HK-2 (cell line): ENCODE results near the gene USP13.

Experiments used
- DNase-seq: peaks from one replicate; pipeline ENCODE4 v3.0.0-alpha.2; 2018; ENCODE audit not compliant: unreplicated experiment

USP13 gene

DNA sequence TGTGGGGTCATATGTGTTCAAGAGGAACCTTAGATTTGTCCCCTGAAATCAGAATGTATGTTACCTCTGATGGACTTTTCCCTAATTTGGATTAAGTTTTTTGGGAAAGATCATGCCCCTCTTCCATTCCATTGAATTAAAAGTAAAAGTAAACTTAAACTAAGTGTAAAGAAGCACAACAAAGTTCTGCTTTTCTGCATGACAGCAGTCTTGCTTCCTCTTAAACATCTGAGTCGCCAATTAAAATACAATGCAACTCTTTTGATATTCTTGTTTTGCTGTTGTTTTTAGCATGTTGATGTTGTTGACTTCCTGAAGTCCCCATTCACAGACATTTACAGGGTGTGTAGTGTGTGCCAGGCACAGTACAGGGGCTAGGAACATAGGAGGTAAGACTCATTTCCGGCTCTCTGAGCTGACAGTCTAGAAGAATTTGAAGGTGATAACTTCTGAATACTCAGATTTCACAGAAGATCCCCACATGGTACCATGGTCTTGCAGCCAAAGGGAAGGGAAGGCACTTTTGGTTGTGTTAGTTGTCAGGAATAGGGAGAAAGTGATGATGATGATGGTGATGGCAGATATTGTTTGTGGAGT lies 45.0 kb downstream of the USP13 start:
- no peak for DNase-seq

DNA sequence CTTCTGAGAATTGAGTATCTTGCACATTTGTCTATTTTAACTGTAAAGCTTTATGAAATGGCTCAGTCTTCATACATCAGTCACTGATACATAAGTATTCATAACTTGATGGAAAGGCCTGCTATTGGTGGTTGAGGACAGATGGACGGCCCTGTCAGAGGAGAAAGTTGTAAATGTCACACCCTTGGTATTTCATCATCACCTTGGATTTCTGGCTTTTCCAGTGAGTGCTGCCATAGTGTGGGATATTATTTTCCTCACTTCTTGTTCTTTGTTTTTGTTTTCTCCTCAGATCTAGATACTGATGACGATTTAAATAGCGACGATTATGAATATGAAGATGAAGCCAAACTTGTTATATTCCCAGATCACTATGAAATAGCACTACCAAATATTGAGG lies 47.9 kb downstream of the USP13 start:
- DNase-seq: no peak

DNA sequence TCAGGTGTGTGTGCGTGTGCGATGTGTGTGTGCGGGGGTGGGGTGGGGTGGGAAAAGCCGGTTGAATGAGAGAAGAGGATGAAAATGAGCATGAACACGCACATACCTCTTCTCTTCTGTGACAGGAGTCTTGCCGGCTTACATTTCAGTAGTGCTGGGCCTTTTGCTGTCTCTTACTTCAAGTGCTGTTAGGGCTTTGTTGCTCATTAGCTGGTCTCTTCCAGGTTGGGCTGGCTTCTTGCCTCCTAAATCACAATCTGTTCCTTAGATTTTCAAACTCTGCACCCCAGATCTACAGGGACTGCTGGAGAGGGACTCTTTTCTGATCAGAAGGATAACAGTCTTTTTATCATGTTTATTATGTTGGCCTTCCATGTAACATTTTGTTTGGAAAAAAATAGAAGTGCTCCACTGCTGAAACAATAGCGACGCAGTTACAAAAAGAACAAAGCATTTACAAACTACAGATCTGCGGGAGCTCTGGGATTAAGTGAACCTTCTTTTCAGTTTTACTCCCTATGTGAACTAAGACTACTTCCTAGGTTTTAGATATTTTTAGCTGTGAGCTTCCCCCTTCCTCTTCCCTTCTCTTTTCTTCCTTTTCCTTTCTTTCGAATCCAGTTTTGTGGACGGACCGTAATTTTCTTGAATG lies 48.5 kb downstream of the USP13 start:
- no peak for DNase-seq

DNA sequence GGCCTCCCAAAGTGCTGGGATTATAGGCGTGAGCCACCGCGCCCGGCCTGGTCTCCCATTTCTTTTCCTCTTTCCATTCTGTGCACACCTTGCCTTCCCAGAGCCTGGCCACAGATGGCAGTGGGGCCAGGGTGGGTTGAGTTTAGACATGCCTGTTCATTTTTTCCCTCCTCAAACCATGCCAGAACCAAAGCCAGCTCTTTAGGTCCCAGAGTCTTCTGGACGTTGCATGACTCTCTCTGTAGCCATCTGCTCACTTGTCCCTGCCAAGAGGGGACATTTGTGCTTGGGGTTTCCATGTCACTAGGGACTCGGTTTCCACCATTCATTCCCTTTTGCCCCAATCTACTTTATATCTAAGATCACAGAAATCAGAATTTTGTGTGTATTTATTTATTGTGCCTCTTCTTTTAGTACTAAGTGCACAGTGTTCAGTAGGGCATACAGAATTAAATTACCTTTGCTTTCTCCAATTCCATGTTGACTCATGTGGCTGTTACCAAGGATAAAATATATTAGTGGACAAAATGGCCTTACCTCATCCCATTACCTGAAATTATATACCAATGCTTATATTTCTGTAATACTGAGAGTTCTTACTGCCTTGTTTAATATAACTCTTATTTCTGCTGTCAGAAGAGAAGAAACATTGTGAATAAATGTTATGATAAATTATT lies 49.6 kb downstream of the USP13 start:
- no peak for DNase-seq

DNA sequence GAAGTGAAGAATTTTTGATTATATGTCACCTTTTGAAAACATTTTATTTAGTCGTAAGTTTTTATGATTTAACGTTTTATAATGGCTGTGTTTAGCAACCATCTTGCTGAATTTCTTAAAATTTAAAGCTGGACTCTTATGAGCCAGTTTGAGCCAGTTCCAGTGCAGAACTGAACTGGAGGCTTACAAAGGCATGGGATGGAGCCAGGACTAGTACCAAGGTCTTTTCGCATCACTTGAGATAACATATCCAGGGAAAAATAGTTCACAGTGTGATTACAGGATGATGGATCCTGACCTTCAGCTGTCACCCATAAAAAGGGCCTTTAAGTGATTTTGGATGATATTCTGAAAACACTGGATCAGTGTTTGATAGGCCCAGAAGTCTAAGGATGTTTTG lies 51.0 kb downstream of the USP13 start:
- no peak for DNase-seq

DNA sequence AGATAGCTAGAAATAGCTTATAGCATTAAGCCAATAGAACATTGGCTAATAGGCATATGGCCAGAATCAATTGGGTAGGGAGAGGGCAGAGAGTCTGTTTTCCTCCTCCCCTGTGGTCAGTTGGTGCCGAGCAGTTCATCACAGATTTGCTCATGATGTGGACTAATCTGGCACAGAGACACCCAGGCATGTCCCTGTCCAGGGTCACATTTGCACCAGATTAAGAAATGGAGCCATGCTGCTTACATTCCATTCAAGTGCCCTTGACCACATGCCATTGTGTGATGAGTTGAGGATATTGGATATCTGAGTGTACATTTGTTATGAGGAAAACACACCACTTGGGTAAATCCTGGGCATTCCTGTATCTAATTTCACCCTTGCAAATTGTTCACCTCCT lies 53.4 kb downstream of the USP13 start:
- no peak for DNase-seq

DNA sequence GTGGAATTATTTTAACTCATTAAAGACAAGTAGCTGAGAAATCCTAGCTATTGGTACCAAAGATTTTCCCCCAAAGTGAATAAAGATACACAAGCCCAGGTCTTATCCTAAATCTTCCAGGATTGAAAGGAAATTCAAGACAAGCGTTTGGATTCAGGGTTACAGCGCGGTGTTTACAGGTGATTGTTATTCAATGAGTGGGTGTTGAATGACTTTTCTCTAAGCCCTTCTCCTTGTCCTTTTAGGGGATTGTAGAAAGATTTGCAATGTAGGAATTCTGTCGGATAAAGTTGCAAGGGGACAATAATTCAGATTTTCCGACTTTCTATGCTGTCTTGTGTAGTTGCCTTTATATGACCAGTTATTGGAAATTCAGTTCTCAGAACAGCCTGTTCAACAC lies 57.2 kb downstream of the USP13 start:
- no peak for DNase-seq

DNA sequence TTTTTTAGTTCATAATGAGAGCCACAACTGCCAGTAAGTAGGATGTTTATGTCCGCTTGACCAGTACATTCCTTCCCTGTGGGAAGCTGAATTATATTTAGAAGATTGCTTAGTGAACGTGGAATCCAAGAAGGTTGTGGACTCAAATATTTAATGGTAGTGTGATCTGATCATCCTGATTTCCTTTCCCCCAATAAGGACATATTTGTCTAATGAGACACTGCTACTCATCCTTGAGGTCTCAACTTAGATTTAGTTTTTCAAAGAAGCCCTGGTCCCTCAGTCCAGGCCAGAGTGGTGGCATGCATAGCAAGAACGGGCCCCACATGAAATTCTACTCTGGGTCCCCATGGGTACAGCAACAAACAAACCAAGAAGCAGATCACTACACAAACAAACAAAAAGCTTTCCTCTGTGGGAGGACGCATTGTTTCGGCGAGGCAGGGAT lies 60.8 kb downstream of the USP13 start:
- DNase-seq: no peak

DNA sequence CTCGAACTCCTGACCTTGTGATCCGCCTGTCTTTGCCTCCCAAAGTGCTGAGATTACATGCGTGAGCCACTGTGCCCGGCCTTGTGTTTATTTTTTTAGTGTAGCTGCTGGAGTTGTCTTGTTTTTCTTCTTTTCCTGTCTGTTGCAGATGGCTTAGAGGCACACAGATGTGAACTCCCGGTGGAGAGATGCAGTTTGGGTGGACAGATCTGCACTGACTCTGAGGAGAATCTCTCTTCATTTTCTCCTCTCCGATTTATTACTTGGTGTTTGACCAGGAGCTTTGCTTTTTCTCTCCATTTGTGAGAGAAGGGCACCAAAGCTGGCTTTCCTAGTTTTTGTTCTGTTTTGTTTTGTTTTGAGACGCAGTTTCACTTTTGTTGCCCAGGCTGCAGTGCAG lies 62.7 kb downstream of the USP13 start:
- no peak for DNase-seq

DNA sequence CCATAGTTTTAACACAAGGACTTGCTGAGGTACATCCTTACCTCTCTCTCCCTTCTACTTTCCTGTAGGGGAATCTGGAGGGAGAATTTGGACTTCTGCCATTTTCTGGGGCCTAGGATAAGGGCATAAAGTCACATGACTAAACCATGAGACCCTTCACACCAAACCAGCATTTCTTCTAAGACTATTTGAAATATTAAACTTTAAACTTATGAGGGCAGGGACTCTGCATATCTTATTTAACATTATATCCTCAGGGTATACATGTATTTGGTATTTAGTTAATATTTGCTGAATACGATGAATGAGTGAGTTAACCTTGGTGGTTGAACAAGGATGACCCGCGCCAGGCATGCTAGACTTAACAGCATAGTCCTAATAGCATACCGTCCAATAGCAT lies 63.4 kb downstream of the USP13 start:
- peak; percentile 41 for DNase-seq

DNA sequence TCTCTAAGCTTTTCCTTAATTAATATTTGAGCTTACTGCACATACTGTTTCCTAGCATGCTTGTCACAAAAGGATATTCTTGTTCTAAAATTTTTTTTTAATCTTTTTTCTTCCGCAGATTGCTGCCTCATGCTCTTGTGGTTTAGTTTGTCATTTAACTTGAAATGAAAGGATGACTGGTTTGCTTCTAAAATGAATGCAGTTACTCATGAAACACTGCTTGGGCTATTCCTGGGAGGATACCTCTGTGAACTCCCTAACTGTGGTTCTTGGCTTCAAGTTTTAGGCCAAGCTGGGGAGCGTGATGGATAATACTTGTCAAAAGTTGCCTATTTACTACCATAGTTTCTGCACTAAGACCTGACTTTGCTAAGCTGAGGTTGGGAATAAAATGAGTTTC lies 64.0 kb downstream of the USP13 start:
- peak; percentile 38 for DNase-seq

DNA sequence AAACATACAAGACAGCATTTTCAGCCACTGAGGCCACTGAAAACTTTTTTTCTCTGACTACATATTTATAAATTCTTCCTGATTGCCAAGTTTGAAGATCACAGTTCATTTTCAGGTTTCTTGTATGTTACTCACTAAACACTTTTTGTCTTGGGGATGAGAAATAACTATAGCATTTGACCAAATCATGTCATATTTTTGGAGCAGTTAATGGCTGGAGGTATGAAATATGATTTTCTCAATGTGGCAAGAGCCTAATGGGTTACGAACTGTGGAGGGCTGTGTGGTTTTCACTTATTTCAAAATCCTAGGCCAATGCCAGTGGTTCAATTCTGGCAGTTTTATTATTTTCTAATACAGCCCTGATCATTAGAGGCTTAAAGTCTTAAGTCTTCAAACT lies 64.4 kb downstream of the USP13 start:
- no peak for DNase-seq

DNA sequence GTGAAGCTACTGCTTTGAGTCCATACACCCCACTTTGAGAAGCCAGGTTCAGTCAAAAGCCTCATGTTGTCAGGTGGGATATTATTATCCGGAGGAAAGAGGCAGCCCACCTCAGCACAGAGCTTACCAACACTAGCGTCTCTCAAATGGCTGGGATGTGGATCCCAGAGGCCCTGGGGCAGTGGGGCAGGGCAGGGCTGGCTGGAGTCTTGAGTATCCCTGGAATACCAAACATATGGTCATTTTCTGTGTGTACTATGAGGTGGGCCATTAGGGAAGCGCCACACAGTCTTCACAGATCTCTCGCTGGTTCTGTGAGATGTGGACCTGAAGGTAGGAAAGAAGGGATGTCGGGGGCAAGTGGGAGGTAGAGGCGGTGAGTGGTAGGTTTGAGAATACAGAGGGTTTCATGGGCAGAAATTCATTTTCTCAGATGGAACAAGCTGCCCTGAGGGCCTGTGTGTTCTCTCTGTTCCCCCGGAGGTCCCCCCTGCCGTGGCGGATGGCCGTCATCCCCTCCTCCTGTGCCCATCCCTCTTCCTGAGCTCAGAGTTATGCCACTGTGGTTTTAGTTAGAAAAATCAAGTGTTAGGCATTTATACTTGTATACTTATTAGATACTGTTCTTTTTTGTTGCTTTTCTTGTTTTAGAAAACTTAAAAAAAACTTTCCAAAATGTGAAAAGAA lies 66.4 kb downstream of the USP13 start:
- no peak for DNase-seq

DNA sequence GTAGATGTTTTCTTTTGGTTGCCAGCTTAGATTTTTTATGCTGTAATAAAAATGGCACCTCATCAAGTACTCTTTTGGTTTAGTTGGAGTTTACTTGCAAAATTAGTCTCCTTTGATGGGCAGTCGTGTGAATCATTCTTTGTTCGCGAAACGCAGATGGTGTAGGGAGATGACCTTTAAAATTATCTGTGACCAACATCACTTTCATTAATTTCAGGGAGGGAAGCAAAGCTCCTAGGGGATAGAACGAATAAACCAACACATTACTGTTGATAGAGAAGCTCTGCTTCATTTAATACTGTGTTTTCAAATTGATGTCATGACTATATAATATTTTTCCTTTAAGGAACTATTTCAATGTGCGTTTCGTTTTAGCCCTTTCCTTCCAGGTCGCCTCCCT lies 67.4 kb downstream of the USP13 start:
- no peak for DNase-seq

DNA sequence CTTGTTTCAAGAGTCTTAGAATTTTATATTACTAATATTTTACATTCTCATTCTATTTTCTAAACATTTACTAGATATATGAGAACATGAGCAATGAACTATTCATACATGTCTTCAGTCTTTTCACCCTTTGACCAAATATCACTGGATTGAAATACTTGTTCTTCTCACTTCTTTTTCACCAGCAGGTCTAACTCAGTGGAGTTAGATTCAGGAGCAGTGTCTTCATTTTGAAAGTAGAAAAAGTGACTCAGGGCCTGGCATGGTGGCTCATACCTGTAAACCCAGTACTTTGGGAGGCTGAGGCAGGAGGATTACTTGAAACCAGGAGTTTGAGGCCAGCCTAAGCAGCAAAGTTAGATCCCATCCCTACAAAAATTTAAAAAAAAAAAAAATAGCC lies 70.8 kb downstream of the USP13 start:
- no peak for DNase-seq

DNA sequence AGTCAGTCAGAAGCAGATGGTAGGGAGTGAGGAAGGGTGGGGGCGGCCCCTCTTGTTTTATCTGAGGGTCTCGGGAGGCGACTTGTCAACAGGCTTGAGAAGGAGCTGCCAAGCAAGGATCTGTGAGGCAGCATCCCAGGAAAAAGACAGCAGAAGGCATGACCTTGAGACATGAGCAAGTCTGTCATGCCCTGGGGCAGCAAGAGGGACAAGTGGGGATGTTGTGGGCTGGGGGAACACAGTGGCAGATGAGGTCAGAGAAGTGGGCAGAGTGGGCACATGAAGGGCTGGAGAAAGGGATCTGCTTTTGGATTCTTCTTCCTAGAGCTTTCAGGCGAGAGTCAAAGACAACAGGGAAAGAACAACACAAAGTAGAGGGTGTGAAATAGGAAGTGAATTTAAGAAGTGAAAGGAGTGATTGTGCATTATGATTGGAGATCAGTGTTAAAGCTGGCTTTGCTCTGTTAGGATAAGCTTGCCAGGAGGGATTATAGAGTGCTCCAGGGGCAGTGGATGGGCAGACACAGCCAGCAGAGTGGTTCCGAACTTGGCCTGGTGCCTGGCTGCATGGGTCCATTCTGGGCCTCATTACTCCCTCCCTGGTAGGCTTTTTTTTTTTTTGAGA lies 73.3 kb downstream of the USP13 start:
- no peak for DNase-seq

DNA sequence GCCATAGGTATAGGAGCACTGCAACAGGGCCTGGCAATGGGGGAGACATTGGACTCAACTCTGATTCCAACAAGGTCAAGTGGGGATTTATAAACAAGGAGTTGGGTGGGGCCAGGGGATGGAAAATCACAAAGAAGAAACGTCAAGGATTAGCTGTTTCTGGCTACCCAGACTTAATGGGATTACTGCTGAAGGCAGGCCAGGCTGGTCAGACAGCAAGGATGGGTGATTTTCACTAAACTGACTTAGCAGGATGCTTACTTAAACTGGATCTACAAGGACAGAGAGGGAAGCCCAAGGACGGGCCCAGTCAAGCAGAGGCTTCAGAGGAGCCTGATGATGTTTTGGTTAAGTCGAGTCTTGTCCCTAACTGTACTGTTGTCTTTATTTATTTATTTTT lies 76.2 kb downstream of the USP13 start:
- no peak for DNase-seq

DNA sequence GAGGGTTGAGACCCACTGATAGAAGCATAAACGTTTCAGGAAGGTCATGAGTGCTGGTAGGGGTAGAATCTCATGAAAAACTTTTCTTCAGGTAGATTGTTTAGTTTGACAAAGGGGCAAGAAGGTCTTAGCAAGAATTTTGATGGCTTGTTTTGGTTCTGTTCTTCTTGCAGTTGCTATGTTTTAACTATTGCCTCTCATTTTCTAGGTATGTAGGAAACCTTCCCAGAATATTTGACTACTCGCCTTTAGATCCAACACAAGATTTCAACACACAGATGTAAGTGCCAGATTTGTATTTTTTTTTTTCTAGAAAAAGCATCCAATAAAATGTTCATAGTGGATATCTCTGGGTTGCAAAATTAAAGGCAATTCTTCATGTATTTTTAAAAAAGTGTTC lies 77.1 kb downstream of the USP13 start:
- no peak for DNase-seq

DNA sequence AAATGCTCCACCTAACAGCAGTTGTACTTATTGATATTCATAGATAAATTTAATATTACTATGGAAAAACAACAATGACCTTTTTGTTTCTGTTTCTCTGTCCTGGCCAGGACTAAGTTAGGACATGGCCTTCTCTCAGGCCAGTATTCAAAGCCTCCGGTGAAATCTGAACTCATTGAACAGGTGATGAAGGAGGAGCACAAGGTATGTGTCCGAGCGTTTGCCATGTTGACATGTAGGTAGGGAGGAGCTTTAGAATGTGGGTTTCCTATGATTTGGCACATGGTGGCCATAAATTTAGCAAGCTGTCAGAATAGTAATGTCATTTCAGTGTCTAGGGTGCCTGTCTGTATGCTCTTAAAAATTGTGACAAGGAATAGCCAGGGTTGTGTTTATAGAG lies 77.7 kb downstream of the USP13 start:
- DNase-seq: no peak

DNA sequence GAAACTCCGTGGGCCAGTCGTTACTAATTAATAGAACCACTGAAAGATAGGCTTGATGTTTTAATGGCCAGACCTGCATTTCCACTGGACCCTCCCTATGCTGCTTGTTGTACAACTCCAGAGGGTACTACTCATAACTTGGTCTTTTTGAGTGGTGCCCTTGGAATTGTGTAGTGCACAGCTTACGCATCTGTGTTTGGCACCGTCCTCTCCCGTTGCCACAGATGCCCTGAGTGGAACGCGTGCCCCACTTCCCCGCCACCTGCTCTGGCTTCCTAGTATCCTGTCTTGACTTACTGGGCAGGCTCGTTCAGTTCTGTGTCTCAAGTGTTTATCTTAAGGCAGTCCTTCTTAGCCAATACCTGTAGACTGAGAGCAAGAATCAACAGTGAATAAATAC lies 78.7 kb downstream of the USP13 start:
- DNase-seq: no peak

DNA sequence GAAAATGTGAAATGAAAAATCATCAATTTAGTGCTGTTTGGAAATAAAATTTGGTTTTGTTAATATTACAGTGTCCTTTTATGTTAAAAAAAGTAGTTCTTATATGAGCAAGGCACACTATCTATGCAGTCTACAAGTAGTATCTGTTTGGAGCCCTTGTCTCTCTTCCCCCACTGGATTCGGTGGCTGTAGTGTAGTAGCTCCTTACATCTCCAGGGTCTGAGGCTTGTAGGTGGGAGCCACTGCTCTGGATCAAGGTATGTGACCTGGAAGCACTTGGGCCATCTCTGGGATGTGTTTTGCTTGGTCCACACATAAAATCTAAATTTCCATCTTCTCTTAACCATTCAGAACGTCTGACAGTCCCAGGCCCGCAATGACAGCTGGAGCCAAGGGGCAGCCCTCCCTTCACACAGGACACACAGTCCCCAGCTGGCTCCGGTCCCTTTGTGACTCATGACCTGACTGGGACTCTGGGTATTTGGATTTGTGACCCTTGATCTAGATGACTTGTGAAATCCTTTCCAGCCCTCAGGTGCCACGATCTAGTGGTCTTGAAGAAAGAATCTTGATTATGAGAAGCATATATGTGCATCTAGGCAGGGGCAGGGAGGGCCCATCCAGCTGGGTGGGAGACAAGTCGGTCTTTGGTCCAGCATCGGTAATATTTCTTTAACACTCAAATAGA lies 80.0 kb downstream of the USP13 start:
- DNase-seq: no peak

DNA sequence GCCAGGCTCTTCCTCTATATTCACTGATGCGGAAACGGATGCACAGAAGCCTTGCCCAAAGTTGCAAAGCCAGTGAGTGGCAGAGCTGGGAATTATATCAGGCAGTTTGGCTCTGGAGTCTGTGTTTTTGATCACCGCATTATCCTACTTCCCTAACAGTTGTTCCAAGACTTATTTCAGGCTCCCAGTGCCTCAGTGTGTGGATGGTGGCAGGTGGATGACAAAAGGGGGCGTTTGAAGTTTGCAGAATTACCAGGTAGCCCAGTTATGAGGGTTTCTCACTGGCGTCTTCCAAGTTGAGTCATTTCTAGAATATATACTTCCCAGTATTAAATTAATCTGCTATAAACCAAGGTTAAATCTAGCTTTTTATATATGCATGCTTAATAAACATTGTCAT lies 81.0 kb downstream of the USP13 start:
- no peak for DNase-seq
